ENCODE results near the gene FHOD3.

DNA sequence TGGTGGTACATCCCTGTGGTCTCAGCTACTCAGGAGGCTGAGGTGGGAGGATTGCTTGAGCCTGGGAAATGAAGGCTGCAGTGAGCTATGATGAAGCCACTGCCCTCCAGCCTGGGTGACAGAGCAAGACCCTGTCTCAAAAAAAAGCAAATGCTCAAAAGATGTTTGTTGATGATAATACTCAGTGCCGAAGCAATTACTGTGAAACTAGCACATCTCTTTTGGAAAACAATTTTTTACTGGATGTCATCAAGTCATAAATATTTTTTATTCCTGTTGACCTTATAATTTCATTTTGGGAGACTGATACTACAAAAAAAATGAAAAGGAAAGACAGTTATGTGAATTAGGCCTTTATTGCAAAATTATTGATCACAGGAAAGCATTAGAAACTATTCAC, 34.5 kb upstream of the FHOD3 start:
- TF ChIP-seq, protein P1, sequence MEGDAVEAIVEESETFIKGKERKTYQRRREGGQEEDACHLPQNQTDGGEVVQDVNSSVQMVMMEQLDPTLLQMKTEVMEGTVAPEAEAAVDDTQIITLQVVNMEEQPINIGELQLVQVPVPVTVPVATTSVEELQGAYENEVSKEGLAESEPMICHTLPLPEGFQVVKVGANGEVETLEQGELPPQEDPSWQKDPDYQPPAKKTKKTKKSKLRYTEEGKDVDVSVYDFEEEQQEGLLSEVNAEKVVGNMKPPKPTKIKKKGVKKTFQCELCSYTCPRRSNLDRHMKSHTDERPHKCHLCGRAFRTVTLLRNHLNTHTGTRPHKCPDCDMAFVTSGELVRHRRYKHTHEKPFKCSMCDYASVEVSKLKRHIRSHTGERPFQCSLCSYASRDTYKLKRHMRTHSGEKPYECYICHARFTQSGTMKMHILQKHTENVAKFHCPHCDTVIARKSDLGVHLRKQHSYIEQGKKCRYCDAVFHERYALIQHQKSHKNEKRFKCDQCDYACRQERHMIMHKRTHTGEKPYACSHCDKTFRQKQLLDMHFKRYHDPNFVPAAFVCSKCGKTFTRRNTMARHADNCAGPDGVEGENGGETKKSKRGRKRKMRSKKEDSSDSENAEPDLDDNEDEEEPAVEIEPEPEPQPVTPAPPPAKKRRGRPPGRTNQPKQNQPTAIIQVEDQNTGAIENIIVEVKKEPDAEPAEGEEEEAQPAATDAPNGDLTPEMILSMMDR (conservative IDR thresholded peaks at IDR 0.05; ENCODE audit: low read depth, low read length), result no peak
- TF ChIP-seq EZH2 (IDR thresholded peaks at IDR 0.05; ENCODE audit: borderline replicate concordance, low read depth, low read length, poor library complexity, severe bottlenecking), result no peak

All from A673 (cell line).